DND-41 (cell line): ENCODE data around the gene SKIC2.
"Not testable (repeated sequence)": the region's sequence is repeated elsewhere in the genome, so short reads cannot be mapped to it uniquely, and the experiment has no call there.

ENCODE experiments used
- ATAC-seq: fragments of 200-7000 bp; cut with Tn5 transposase; 3 replicates; pipeline ENCODE4 v1.9.1; 2021; ENCODE audit warnings: low read depth; ENCODE audit not compliant: insufficient read depth
- DNase-seq: peaks from one replicate; pipeline ENCODE4 v3.0.0-alpha.2; 2020
- H2AFZ ChIP-seq: 2 replicates; pipeline ENCODE4 v1.6.0; 2012; ENCODE audit warnings: low read depth, low read length
- H3K27ac ChIP-seq: 2 replicates; pipeline ENCODE4 v1.5.1; 2012; ENCODE audit warnings: low read length, inconsistent platforms
- H3K27me3 ChIP-seq: fragments of 200-600 bp; sonication (generic); 2 replicates; pipeline ENCODE4 v1.6.0; 2012; ENCODE audit warnings: low read length, mild to moderate bottlenecking, inconsistent platforms; ENCODE audit not compliant: insufficient read depth, poor library complexity
- H3K36me3 ChIP-seq: 2 replicates; pipeline ENCODE4 v1.5.1; 2012; ENCODE audit warnings: low read length, inconsistent platforms; ENCODE audit not compliant: insufficient read depth
- H3K4me1 ChIP-seq: 2 replicates; pipeline ENCODE4 v1.5.1; 2012; ENCODE audit warnings: mild to moderate bottlenecking, low read length; ENCODE audit not compliant: insufficient read depth
- H3K4me2 ChIP-seq: 2 replicates; pipeline ENCODE4 v1.6.0; 2012; ENCODE audit warnings: mild to moderate bottlenecking, moderate library complexity, low read length, inconsistent platforms; ENCODE audit not compliant: insufficient read depth
- H3K4me3 ChIP-seq, 2 experiments: fragments of 200-600 bp in 1 of 2; shearing (Covaris generic) in 1 of 2; 2 replicates each; pipeline ENCODE4 v1.5.1; 2012 to 2016; ENCODE audit warnings: inconsistent platforms in 2 of 2, low read length in 2 of 2, mild to moderate bottlenecking in 2 of 2, low read depth in 1 of 2, moderate library complexity in 1 of 2
- H3K79me2 ChIP-seq: 2 replicates; pipeline ENCODE4 v1.6.0; 2012; ENCODE audit warnings: low read length, inconsistent platforms; ENCODE audit not compliant: insufficient read depth
- H3K9ac ChIP-seq: 2 replicates; pipeline ENCODE4 v1.6.0; 2012; ENCODE audit warnings: low read depth, mild to moderate bottlenecking, inconsistent platforms, low read length, moderate library complexity
- H3K9me3 ChIP-seq: 2 replicates; pipeline ENCODE4 v1.5.1; 2012; ENCODE audit warnings: low read length, moderate library complexity, mild to moderate bottlenecking, inconsistent platforms; ENCODE audit not compliant: insufficient read depth, severe bottlenecking
- H4K20me1 ChIP-seq: 2 replicates; pipeline ENCODE4 v1.6.0; 2012; ENCODE audit warnings: low read length; ENCODE audit not compliant: insufficient read depth
- EZH2 ChIP-seq: IDR thresholded peaks from 3 replicates; pipeline ENCODE4 v1.6.1; 2012; ENCODE audit warnings: borderline replicate concordance, low read depth, mild to moderate bottlenecking, moderate library complexity, low read length, inconsistent platforms; ENCODE audit not compliant: severe bottlenecking
- TF ChIP-seq, protein P1 (sequence below): IDR thresholded peaks from 2 replicates; pipeline ENCODE4 v1.5.1; 2012; ENCODE audit warnings: borderline replicate concordance, low read length, moderate library complexity, mild to moderate bottlenecking; ENCODE audit not compliant: poor library complexity, severe bottlenecking; ENCODE audit errors: extremely low read depth

SKIC2 gene

DNA sequence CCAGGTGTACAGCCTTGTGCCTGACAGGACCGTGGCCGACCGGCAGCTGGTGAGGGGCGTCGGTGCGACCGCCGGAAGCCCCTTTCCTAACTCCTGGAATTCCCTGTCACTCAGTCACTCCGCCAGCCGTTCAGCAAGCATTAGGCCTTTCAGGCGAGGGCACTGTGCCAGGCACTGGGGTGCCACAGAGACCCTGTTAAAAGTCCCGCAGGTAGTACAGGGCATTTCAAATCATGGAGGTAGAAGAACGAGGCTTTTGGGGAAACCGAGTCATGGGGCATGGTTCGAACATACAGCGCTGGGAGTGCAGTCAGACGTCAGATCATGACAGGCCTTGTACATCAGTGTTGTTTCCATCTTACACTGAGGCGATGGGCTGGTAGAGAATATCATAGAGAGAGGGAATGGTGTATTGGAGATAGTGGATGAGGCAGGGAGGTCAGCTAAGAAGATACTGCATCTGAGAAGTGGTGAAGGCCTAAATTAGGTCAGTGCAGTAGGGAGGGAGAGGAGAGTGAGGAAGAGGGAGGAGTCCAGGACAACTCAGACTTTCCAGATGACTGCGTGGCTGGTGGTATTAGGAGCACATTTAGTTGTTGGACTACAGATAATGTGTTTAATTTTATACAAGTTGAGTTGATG, 13.9 kb downstream of the SKIC2 start:
- H3K4me3 ChIP-seq: peak overlapping the region; percentile 58 to 77
- peak overlapping the region; percentile 97 for H3K4me2 ChIP-seq
- peak overlapping the region; percentile 69 for H3K9ac ChIP-seq
- H3K79me2 ChIP-seq: peaks cover 41% of the 10 kb centered on the region
- H3K27ac ChIP-seq: peak overlapping the region; percentile 79
- DNase-seq: no peak
- no peak for ATAC-seq
- H4K20me1 ChIP-seq: peaks cover 6% of the 10 kb centered on the region; the same call in 1 of the 2 replicates
- peaks cover 29% of the 10 kb centered on the region for H3K36me3 ChIP-seq
- no peaks in the 10 kb centered on the region for H3K9me3 ChIP-seq
- no peaks in the 10 kb centered on the region for H3K27me3 ChIP-seq
- H2AFZ ChIP-seq: peak overlapping the region; percentile 74
- peaks cover 41% of the 10 kb centered on the region for H3K4me1 ChIP-seq
- TF ChIP-seq, protein P1, sequence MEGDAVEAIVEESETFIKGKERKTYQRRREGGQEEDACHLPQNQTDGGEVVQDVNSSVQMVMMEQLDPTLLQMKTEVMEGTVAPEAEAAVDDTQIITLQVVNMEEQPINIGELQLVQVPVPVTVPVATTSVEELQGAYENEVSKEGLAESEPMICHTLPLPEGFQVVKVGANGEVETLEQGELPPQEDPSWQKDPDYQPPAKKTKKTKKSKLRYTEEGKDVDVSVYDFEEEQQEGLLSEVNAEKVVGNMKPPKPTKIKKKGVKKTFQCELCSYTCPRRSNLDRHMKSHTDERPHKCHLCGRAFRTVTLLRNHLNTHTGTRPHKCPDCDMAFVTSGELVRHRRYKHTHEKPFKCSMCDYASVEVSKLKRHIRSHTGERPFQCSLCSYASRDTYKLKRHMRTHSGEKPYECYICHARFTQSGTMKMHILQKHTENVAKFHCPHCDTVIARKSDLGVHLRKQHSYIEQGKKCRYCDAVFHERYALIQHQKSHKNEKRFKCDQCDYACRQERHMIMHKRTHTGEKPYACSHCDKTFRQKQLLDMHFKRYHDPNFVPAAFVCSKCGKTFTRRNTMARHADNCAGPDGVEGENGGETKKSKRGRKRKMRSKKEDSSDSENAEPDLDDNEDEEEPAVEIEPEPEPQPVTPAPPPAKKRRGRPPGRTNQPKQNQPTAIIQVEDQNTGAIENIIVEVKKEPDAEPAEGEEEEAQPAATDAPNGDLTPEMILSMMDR: no peak
- TF ChIP-seq EZH2: no peak

DNA sequence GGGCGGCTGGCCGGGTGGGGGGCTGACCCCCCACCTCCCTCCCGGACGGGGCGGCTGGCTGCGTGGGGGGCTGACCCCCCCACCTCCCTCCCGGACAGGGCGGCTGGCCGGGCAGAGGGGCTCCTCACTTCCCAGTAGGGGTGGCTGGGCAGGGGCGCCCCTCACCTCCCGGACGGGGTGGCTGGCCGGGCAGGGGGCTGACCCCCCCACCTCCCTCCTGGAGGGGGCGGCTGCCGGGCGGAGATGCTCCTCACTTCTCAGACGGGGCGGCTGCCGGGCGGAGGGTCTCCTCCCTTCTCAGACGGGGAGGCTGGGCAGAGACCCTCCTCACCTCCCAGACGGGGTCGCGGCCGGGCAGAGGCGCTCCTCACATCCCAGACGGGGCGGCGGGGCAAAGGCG, 17.1 kb downstream of the SKIC2 start:
- not testable (repeated sequence) for H3K4me3 ChIP-seq, ATAC-seq, H3K27me3 ChIP-seq, H3K36me3 ChIP-seq, H4K20me1 ChIP-seq, H3K27ac ChIP-seq, H2AFZ ChIP-seq, H3K9me3 ChIP-seq, DNase-seq, H3K9ac ChIP-seq, H3K4me2 ChIP-seq
- Histone ChIP-seq H3K79me2 (peaks cover 24% of the 10 kb centered on the region), H3K4me1 (peaks cover 22% of the 10 kb centered on the region)

GRCh38 chr6:31977816-31978431, 18.9 kb downstream of the SKIC2 start:
- H3K4me2 ChIP-seq: no peak overlapping the region
- no peak for DNase-seq
- peaks cover 9% of the 10 kb centered on the region for H3K36me3 ChIP-seq
- H3K4me3 ChIP-seq: no peak overlapping the region
- no peak overlapping the region for H3K27ac ChIP-seq
- H2AFZ ChIP-seq: no peak overlapping the region
- no peak overlapping the region for H3K9ac ChIP-seq
- H3K27me3 ChIP-seq: no peaks in the 10 kb centered on the region
- H3K9me3 ChIP-seq: no peaks in the 10 kb centered on the region
- H3K79me2 ChIP-seq: peaks cover 11% of the 10 kb centered on the region
- ATAC-seq: no peak
- no peaks in the 10 kb centered on the region for H4K20me1 ChIP-seq
- no peak for TF ChIP-seq EZH2
- TF ChIP-seq, protein P1: no peak
- H3K4me1 ChIP-seq: peaks cover 10% of the 10 kb centered on the region

DNA sequence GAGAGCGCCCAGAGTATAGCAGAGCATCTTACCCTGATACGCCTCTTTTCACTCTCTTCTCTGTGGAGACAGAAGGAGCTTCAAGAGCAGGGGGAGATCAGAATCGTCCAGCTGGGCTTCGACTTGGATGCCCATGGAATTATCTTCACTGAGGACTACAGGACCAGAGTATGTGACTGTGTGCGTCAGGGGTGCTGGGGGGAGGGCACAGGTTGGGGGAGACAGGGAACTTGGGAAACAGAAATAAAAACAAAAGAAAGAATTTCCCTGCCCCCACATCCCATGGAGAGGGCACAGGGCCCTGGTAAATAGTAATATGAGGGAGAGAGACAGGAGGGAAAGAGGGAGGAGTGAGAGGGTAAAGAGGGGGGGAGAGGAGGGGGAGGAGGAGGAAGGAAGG, 19.9 kb downstream of the SKIC2 start:
- H3K4me2 ChIP-seq: no peak overlapping the region
- no peaks in the 10 kb centered on the region for H3K27me3 ChIP-seq
- peaks cover 1% of the 10 kb centered on the region; the same call in 1 of the 2 replicates for H3K4me1 ChIP-seq
- H3K9me3 ChIP-seq: no peaks in the 10 kb centered on the region
- H3K79me2 ChIP-seq: peaks cover 2% of the 10 kb centered on the region
- H3K36me3 ChIP-seq: peaks cover 9% of the 10 kb centered on the region
- TF ChIP-seq, protein P1: no peak
- no peak for TF ChIP-seq EZH2
- no peak overlapping the region for H3K9ac ChIP-seq
- DNase-seq (no peak), ATAC-seq (0 out of 3 replicates have a peak, but pooled peaks have one; percentile 24)
- H4K20me1 ChIP-seq: no peaks in the 10 kb centered on the region
- H3K4me3 ChIP-seq: no peak overlapping the region
- H2AFZ ChIP-seq: no peak overlapping the region
- H3K27ac ChIP-seq: no peak overlapping the region
